HCT116 (cell line): ENCODE data around the gene KRI1. TPM values are rescaled to one million over a fixed set of nuclear protein-coding genes. Genes with fewer than 3 reads are reported as not detected.

Source experiments
- ATAC-seq: fragments of 200-7000 bp; cut with Tn5 transposase; 2 replicates; pipeline ENCODE4 v1.9.1; 2020; ENCODE audit warnings: mild to moderate bottlenecking, moderate library complexity
- BruUV-seq: library from RNA; stranded (reverse); fragments of 400-500 nt; replicated peaks from 2 replicates; lab custom pipeline; 2021; lab: Mats Ljungman, UMichigan
- CTCF ChIA-PET: fragments of 300-600 bp; sonication (Branson Sonifier 250); formaldehyde crosslinking; loops from one replicate; lab custom pipeline; 2021; ENCODE audit warnings: antibody characterized with exemption; lab: Charles Lee
- POLR2A ChIA-PET: fragments of 300-600, 350-600 bp; sonication (Branson Sonifier 250); formaldehyde crosslinking; loops from one replicate; lab custom pipeline; 2021; ENCODE audit warnings: antibody characterized with exemption; lab: Charles Lee
- RAD21 ChIA-PET, 2 experiments: fragments of 300-600 bp; sonication (Branson Sonifier 250); formaldehyde crosslinking; loops; one replicate each; lab custom pipeline; 2023; ENCODE audit warnings: low total read pairs in 2 of 2; ENCODE audit not compliant: uncharacterized antibody in 2 of 2, unreplicated experiment in 2 of 2, low non-redundant PET in 1 of 2; lab: Charles Lee
- DNase-seq: peaks from one replicate; pipeline ENCODE4 v3.0.0-alpha.2; 2010; ENCODE audit warnings: low read depth, low spot score
- H2AFZ ChIP-seq: fragments of 200-600 bp; shearing (Covaris generic), sonication (generic); 2 replicates; pipeline ENCODE4 v1.6.1; 2017; ENCODE audit warnings: low read depth, mixed run types, mixed read lengths, antibody characterized with exemption, low read length; ENCODE audit not compliant: poor library complexity, severe bottlenecking
- H3K27ac ChIP-seq: 2 replicates; pipeline ENCODE4 v1.5.1; 2012; ENCODE audit warnings: low read depth, low read length
- H3K27me3 ChIP-seq: fragments of 200-600 bp; sonication (generic); 2 replicates; pipeline ENCODE4 v1.6.1; 2016; ENCODE audit warnings: mixed run types, low read length, mixed read lengths; ENCODE audit not compliant: insufficient read depth
- H3K36me3 ChIP-seq, 2 experiments: fragments of 200-500 bp in 1 of 2; fragments of 200-600 bp in 1 of 2; sonication (Bioruptor generic) in 1 of 2; sonication (generic) in 1 of 2; 2 replicates each; pipeline versions ENCODE4 v1.5.1 to v1.6.1; 2014 to 2016; ENCODE audit warnings: low read length in 2 of 2, inconsistent platforms in 1 of 2, mixed read lengths in 1 of 2, mixed run types in 1 of 2; ENCODE audit not compliant: insufficient read depth in 2 of 2, control insufficient read depth in 1 of 2
- H3K4me1 ChIP-seq, 2 experiments: fragments of 200-600 bp in 1 of 2; sonication (generic) in 1 of 2; 2 replicates each; pipeline versions ENCODE4 v1.5.1 to v1.6.1; 2012 to 2017; ENCODE audit warnings: low read length in 2 of 2, inconsistent platforms in 1 of 2, mild to moderate bottlenecking in 1 of 2, mixed read lengths in 1 of 2, mixed run types in 1 of 2, moderate library complexity in 1 of 2; ENCODE audit not compliant: insufficient read depth in 2 of 2, control insufficient read depth in 1 of 2
- H3K4me2 ChIP-seq: fragments of 200-600 bp; sonication (generic); 2 replicates; pipeline ENCODE4 v1.6.1; 2017; ENCODE audit warnings: mixed run types, low read length, mixed read lengths
- H3K4me3 ChIP-seq, 2 experiments: fragments of 200-600 bp in 1 of 2; sonication (generic) in 1 of 2; replicated peaks in 1 of 2; 2 replicates each; pipeline ENCODE4 v1.5.1; 2011 to 2016; ENCODE audit warnings: low read length in 2 of 2, control low read depth in 1 of 2, low read depth in 1 of 2, mild to moderate bottlenecking in 1 of 2, mixed read lengths in 1 of 2, mixed run types in 1 of 2
- H3K79me2 ChIP-seq: fragments of 200-600 bp; sonication (generic); 2 replicates; pipeline ENCODE4 v1.6.1; 2017; ENCODE audit warnings: mild to moderate bottlenecking, mixed run types, low read length, moderate library complexity, mixed read lengths; ENCODE audit not compliant: insufficient read depth
- H3K9ac ChIP-seq: fragments of 200-600 bp; sonication (generic); 2 replicates; pipeline ENCODE4 v1.6.1; 2016; ENCODE audit warnings: low read length, mixed read lengths
- H3K9me2 ChIP-seq: fragments of 200-600 bp; sonication (generic), shearing (Covaris generic); 2 replicates; pipeline ENCODE4 v1.6.1; 2017; ENCODE audit warnings: mixed run types, mild to moderate bottlenecking, moderate library complexity; ENCODE audit not compliant: insufficient read depth
- H3K9me3 ChIP-seq, 2 experiments: fragments of 200-500 bp in 1 of 2; fragments of 200-600 bp in 1 of 2; sonication (Bioruptor generic) in 1 of 2; sonication (generic) in 1 of 2; 2 replicates each; pipeline ENCODE4 v1.6.1; 2014 to 2017; ENCODE audit warnings: low read length in 2 of 2, mixed read lengths in 2 of 2, inconsistent platforms in 1 of 2, low read depth in 1 of 2, mild to moderate bottlenecking in 1 of 2, mixed run types in 1 of 2, moderate library complexity in 1 of 2; ENCODE audit not compliant: control insufficient read depth in 1 of 2, insufficient read depth in 1 of 2
- H4K20me1 ChIP-seq: fragments of 200-600 bp; sonication (generic), shearing (Covaris generic); 2 replicates; pipeline ENCODE4 v1.6.1; 2017; ENCODE audit warnings: mixed run types, mild to moderate bottlenecking, moderate library complexity; ENCODE audit not compliant: insufficient read depth
- EGR1 ChIP-seq: IDR thresholded peaks from 2 replicates; pipeline ENCODE4 v1.6.1; 2012; ENCODE audit warnings: low read depth
- ELF1 ChIP-seq: IDR thresholded peaks from 2 replicates; pipeline ENCODE4 v1.6.1; 2012; ENCODE audit warnings: low read depth, borderline replicate concordance
- EZH2 ChIP-seq: fragments of 200-600 bp; sonication (generic); IDR thresholded peaks from 2 replicates; pipeline ENCODE4 v1.6.1; 2017; ENCODE audit warnings: antibody characterized with exemption, mixed run types
- MAX ChIP-seq: IDR thresholded peaks from 2 replicates; pipeline ENCODE4 v1.6.1; 2012
- REST ChIP-seq: IDR thresholded peaks from 2 replicates; pipeline ENCODE4 v1.6.1; 2012; ENCODE audit warnings: low read depth
- TCF7L2 ChIP-seq: IDR thresholded peaks from 2 replicates; pipeline ENCODE4 v1.7.0; 2011; ENCODE audit warnings: borderline replicate concordance, inconsistent platforms; ENCODE audit not compliant: insufficient read depth, insufficient read length; ENCODE audit errors: extremely low read depth
- YY1 ChIP-seq: IDR thresholded peaks from 2 replicates; pipeline ENCODE4 v1.6.1; 2011; ENCODE audit warnings: low read length, low read depth, moderate library complexity, mild to moderate bottlenecking; ENCODE audit not compliant: insufficient replicate concordance; ENCODE audit errors: extremely low read depth
- ZNF274 ChIP-seq: fragments of 200-500 bp; sonication (Bioruptor generic); IDR thresholded peaks from 2 replicates; pipeline ENCODE4 v1.6.1; 2014; ENCODE audit warnings: mild to moderate bottlenecking, low read depth, low read length, inconsistent platforms
- intact Hi-C: fragments of 100-400 bp; cut with micrococcal nuclease; formaldehyde crosslinking; loops from 2 replicates; pipeline ENCODE4 v1.10.0; 2022
- total RNA-seq: library from RNA; stranded (reverse); gene quantifications from one replicate; pipeline ENCODE4 v1.2.1, GENCODE V29; 2021; ENCODE audit not compliant: unreplicated experiment

KRI1 gene
- total RNA-seq, 1 experiment from 2014 or later, result 44.0 TPM

- no peak for DNase-seq
- no peaks in the 10 kb centered on the region for H4K20me1 ChIP-seq
- H2AFZ ChIP-seq, result no peak overlapping the region
- H3K27ac ChIP-seq, result no peak overlapping the region
- H3K4me2 ChIP-seq, result no peak overlapping the region
- RAD21 ChIA-PET, result no interaction called here
- no TSS peak for BruUV-seq
- CTCF ChIA-PET, result no interaction called here
- H3K9me3 ChIP-seq, result no peaks in the 10 kb centered on the region
- TF ChIP-seq YY1, result no peak
- no peak for TF ChIP-seq ZNF274
- TF ChIP-seq REST, result no peak
- no peak for TF ChIP-seq EGR1
- TF ChIP-seq MAX, result no peak
- TF ChIP-seq ELF1, result no peak
- no peak for TF ChIP-seq EZH2
- no peak for TF ChIP-seq TCF7L2
- intact Hi-C loops, result no loop called here
- H3K79me2 ChIP-seq, result no peaks in the 10 kb centered on the region
- H3K9ac ChIP-seq, result no peak overlapping the region
- H3K27me3 ChIP-seq, result no peaks in the 10 kb centered on the region
- no peaks in the 10 kb centered on the region for H3K36me3 ChIP-seq
- no peak for ATAC-seq
- H3K4me1 ChIP-seq, result peaks cover 16 to 28% of the 10 kb centered on the region in 2 experiments
- H3K9me2 ChIP-seq, result no peaks in the 10 kb centered on the region
- no peak overlapping the region for H3K4me3 ChIP-seq
- POLR2A ChIA-PET, result no interaction called here
Measured at GRCh38 chr19:10612499-10613119, 46.8 kb upstream of the KRI1 start.
